Left ventricle myocardium inferior (tissue), 1 donor: Measurements from ENCODE around the gene LANCL3. TPM values are rescaled to one million over a fixed set of nuclear protein-coding genes. Genes with fewer than 3 reads are reported as not detected.
"Not testable (repeated sequence)": the region's sequence is repeated elsewhere in the genome, so short reads cannot be mapped to it uniquely, and the experiment has no call there.

Experiments
- DNase-seq: peaks from one replicate; pipeline ENCODE4 v3.0.0-alpha.2; 2020
- H3K27ac ChIP-seq: fragments of 200-600 bp; replicated peaks from 2 replicates; pipeline ENCODE4 v1.8.0; 2021
- H3K27me3 ChIP-seq: fragments of 200-600 bp; 2 replicates; pipeline ENCODE4 v1.8.0; 2021; ENCODE audit warnings: low read depth
- H3K36me3 ChIP-seq: fragments of 200-600 bp; 2 replicates; pipeline ENCODE4 v1.8.0; 2021
- H3K4me1 ChIP-seq: fragments of 200-600 bp; 2 replicates; pipeline ENCODE4 v1.8.0; 2021
- H3K4me3 ChIP-seq: fragments of 200-600 bp; 2 replicates; pipeline ENCODE4 v1.8.0; 2021; ENCODE audit warnings: mild to moderate bottlenecking, moderate library complexity
- H3K9me3 ChIP-seq: fragments of 200-600 bp; replicated peaks from 2 replicates; pipeline ENCODE4 v1.8.0; 2021
- CTCF ChIP-seq: fragments of 200-600 bp; IDR thresholded peaks from 2 replicates; pipeline ENCODE4 v1.8.0; 2021; ENCODE audit warnings: antibody characterized with exemption, mild to moderate bottlenecking, borderline replicate concordance
- intact Hi-C: fragments of 100-400 bp; cut with micrococcal nuclease; formaldehyde crosslinking; loops from one replicate; pipeline ENCODE4 v1.11.0; 2022
- total RNA-seq: library from RNA; stranded (reverse); fragmentation: NEBNext Ultra II Directional; extraction: Animal tissue kit (Norgen Biotek cat#: 25700); gene quantifications from one replicate; pipeline ENCODE4 v1.2.1, GENCODE V29; 2021
- donor health status: DM: no; HTN: yes; CAD: no; lungs with severe emphysema.

LANCL3 gene
- total RNA-seq, 1 donor from 2014 or later, result 0.27 TPM

- DNase-seq, result no peak
- intact Hi-C loops, result no loop called here
- Histone ChIP-seq H3K4me3 (no peak overlapping the region), H3K9me3 (no peaks in the 10 kb centered on the region), H3K27me3 (no peaks in the 10 kb centered on the region), H3K36me3 (no peaks in the 10 kb centered on the region), H3K27ac (no peak overlapping the region), H3K4me1 (no peaks in the 10 kb centered on the region)
- TF ChIP-seq CTCF, result no peak
Observed at GRCh38 chrX:37641859-37642258, 70.4 kb downstream of the LANCL3 start.

GRCh38 chrX:37644381-37645305 is 73.2 kb downstream of the LANCL3 start:
- intact Hi-C loops, result no loop called here
- Histone ChIP-seq H3K27ac (no peak overlapping the region), H3K4me1 (no peaks in the 10 kb centered on the region), H3K36me3 (no peaks in the 10 kb centered on the region), H3K4me3 (no peak overlapping the region), H3K27me3 (no peaks in the 10 kb centered on the region), H3K9me3 (no peaks in the 10 kb centered on the region)
- no peak for DNase-seq
- no peak for TF ChIP-seq CTCF

- peak; percentile 8 for TF ChIP-seq CTCF
- H3K9me3 ChIP-seq, result no peaks in the 10 kb centered on the region
- no peak overlapping the region for H3K27ac ChIP-seq
- intact Hi-C loops, result no loop called here
- no peaks in the 10 kb centered on the region for H3K4me1 ChIP-seq
- no peaks in the 10 kb centered on the region for H3K36me3 ChIP-seq
- no peak overlapping the region for H3K4me3 ChIP-seq
- no peak for DNase-seq
- H3K27me3 ChIP-seq, result no peaks in the 10 kb centered on the region
Observed at GRCh38 chrX:37646254-37646653, 74.8 kb downstream of the LANCL3 start.

GRCh38 chrX:37650879-37651278 is 79.4 kb downstream of the LANCL3 start:
- H3K4me1 ChIP-seq, H3K27ac ChIP-seq, H3K4me3 ChIP-seq, H3K9me3 ChIP-seq, H3K36me3 ChIP-seq, intact Hi-C loops, H3K27me3 ChIP-seq, DNase-seq: not testable (repeated sequence)

- intact Hi-C loops, result no loop called here
- H3K4me1 ChIP-seq, result no peaks in the 10 kb centered on the region
Observed at GRCh38 chrX:37651921-37652452, 80.5 kb downstream of the LANCL3 start.

More at GRCh38 chrX:37651921-37652452, 80.5 kb downstream of the LANCL3 start:
- Histone ChIP-seq H3K36me3 (no peaks in the 10 kb centered on the region), H3K9me3 (no peaks in the 10 kb centered on the region), H3K4me3 (no peak overlapping the region), H3K27ac (no peak overlapping the region), H3K27me3 (no peaks in the 10 kb centered on the region)
- no peak for TF ChIP-seq CTCF
- DNase-seq, result no peak
